PFSK-1 (cell line): ENCODE data around the gene FTCDNL1.

ENCODE experiments used
- FOXP2 ChIP-seq: optimal IDR thresholded peaks from 2 replicates; pipeline ENCODE3; 2011; ENCODE audit warnings: borderline replicate concordance, control low read depth, inconsistent platforms; ENCODE audit not compliant: insufficient read depth; ENCODE audit errors: extremely low read length, extremely low read depth
- POLR2AphosphoS5 ChIP-seq: IDR thresholded peaks from 2 replicates; pipeline ENCODE4 v1.6.1; 2012; ENCODE audit warnings: low read depth, mild to moderate bottlenecking, control low read depth, low read length, moderate library complexity
- SIN3A ChIP-seq: IDR thresholded peaks from 2 replicates; pipeline ENCODE4 v1.6.1; 2012; ENCODE audit warnings: mild to moderate bottlenecking, low read length, moderate library complexity, borderline replicate concordance; ENCODE audit not compliant: insufficient read depth
- TAF1 ChIP-seq: IDR thresholded peaks from 2 replicates; pipeline ENCODE4 v1.6.1; 2012; ENCODE audit warnings: low read length, control low read depth, borderline replicate concordance; ENCODE audit not compliant: insufficient read depth
- TF ChIP-seq, protein P1 (sequence below), 2 experiments: IDR thresholded peaks; 2 replicates each; pipeline versions ENCODE4 v1.6.1 to v1.8.0; 2011 to 2012; ENCODE audit warnings: low read depth in 2 of 2, low read length in 2 of 2, control low read depth in 1 of 2, inconsistent platforms in 1 of 2, mild to moderate bottlenecking in 1 of 2, moderate library complexity in 1 of 2; ENCODE audit not compliant: insufficient read depth in 1 of 2

The FTCDNL1 gene

GRCh38 chr2:199882667-199883066 lies 31.7 kb upstream of the FTCDNL1 start:
- TF ChIP-seq FOXP2 (no peak), POLR2AphosphoS5 (no peak), SIN3A (no peak), TAF1 (no peak)
- TF ChIP-seq, protein P1, sequence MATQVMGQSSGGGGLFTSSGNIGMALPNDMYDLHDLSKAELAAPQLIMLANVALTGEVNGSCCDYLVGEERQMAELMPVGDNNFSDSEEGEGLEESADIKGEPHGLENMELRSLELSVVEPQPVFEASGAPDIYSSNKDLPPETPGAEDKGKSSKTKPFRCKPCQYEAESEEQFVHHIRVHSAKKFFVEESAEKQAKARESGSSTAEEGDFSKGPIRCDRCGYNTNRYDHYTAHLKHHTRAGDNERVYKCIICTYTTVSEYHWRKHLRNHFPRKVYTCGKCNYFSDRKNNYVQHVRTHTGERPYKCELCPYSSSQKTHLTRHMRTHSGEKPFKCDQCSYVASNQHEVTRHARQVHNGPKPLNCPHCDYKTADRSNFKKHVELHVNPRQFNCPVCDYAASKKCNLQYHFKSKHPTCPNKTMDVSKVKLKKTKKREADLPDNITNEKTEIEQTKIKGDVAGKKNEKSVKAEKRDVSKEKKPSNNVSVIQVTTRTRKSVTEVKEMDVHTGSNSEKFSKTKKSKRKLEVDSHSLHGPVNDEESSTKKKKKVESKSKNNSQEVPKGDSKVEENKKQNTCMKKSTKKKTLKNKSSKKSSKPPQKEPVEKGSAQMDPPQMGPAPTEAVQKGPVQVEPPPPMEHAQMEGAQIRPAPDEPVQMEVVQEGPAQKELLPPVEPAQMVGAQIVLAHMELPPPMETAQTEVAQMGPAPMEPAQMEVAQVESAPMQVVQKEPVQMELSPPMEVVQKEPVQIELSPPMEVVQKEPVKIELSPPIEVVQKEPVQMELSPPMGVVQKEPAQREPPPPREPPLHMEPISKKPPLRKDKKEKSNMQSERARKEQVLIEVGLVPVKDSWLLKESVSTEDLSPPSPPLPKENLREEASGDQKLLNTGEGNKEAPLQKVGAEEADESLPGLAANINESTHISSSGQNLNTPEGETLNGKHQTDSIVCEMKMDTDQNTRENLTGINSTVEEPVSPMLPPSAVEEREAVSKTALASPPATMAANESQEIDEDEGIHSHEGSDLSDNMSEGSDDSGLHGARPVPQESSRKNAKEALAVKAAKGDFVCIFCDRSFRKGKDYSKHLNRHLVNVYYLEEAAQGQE (IDR thresholded peaks at IDR 0.05; ENCODE audit: insufficient read depth in 1 of 2, low read depth in 2 of 2, low read length in 2 of 2) = no peak

GRCh38 chr2:199875400-199875799 lies 24.4 kb upstream of the FTCDNL1 start:
- TF ChIP-seq SIN3A (no peak), POLR2AphosphoS5 (no peak), TAF1 (no peak), FOXP2 (no peak)
- TF ChIP-seq, protein P1 (IDR thresholded peaks at IDR 0.05; ENCODE audit: insufficient read depth in 1 of 2, low read depth in 2 of 2, low read length in 2 of 2) = no peak

GRCh38 chr2:199874209-199874608 lies 23.2 kb upstream of the FTCDNL1 start:
- TF ChIP-seq FOXP2 (no peak), SIN3A (no peak), POLR2AphosphoS5 (no peak), TAF1 (no peak)
- TF ChIP-seq, protein P1 (IDR thresholded peaks at IDR 0.05; ENCODE audit: insufficient read depth in 1 of 2, low read depth in 2 of 2, low read length in 2 of 2) = no peak

- no peak for TF ChIP-seq POLR2AphosphoS5
- no peak for TF ChIP-seq FOXP2
- TF ChIP-seq, protein P1 (IDR thresholded peaks at IDR 0.05; ENCODE audit: insufficient read depth in 1 of 2, low read depth in 2 of 2, low read length in 2 of 2) = no peak
- TF ChIP-seq TAF1 = no peak
- TF ChIP-seq SIN3A = no peak
These were observed 19.6 kb upstream of the FTCDNL1 start for GRCh38 chr2:199870581-199870980.

DNA sequence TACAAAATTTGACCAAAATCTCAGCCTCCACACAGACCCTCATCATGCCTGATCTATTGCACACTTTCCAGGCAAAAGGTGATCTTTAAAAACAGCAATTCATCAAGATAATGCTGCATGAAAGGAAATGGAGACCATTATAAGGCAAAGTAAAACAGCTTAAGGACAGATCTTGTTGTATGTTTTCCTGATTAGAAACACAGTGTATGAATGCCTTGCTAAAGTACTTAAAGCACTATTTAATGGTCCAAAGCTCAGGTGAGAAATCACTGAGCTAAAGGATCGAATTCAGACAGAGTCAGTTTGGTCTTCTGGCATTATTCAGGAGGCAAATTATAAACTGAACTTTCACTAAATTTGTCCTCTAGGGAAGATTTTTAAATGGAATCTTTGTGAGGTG lies 18.7 kb upstream of the FTCDNL1 start:
- no peak for TF ChIP-seq POLR2AphosphoS5
- no peak for TF ChIP-seq TAF1
- TF ChIP-seq, protein P1 (IDR thresholded peaks at IDR 0.05; ENCODE audit: insufficient read depth in 1 of 2, low read depth in 2 of 2, low read length in 2 of 2) = no peak
- no peak for TF ChIP-seq FOXP2
- no peak for TF ChIP-seq SIN3A
